Immature natural killer cell (primary cell): ENCODE results near the gene RBBP8. TPM values are rescaled to one million over a fixed set of nuclear protein-coding genes. Genes with fewer than 3 reads are reported as not detected.
A peak's percentile ranks its signal among the peaks of the same experiment; 100 is the strongest.
"Not testable (repeated sequence)": the region's sequence is repeated elsewhere in the genome, so short reads cannot be mapped to it uniquely, and the experiment has no call there.

Experiments used
- DNase-seq, 3 donors: peaks; one replicate each; pipeline ENCODE4 v3.0.0; 2022; ENCODE audit warnings: mixed read lengths in 1 of 3
- H3K27ac Mint-ChIP-seq, 6 donors: one replicate each; pipeline ENCODE4 v1.8.0; 2020; ENCODE audit warnings: mixed read lengths in 6 of 6, mild to moderate bottlenecking in 5 of 6, inconsistent platforms in 4 of 6, moderate library complexity in 3 of 6
- H3K27me3 Mint-ChIP-seq, 3 donors: one replicate each; pipeline ENCODE4 v1.8.0; 2020 to 2021; ENCODE audit warnings: low read depth in 3 of 3, mild to moderate bottlenecking in 3 of 3, mixed read lengths in 3 of 3, moderate library complexity in 3 of 3, inconsistent platforms in 1 of 3
- H3K36me3 Mint-ChIP-seq, 3 donors: one replicate each; pipeline ENCODE4 v1.8.0; 2020; ENCODE audit warnings: mixed read lengths in 3 of 3, inconsistent platforms in 2 of 3, mild to moderate bottlenecking in 2 of 3
- H3K4me1 Mint-ChIP-seq, 2 donors: one replicate each; pipeline ENCODE4 v1.8.0; 2020; ENCODE audit warnings: inconsistent platforms in 2 of 2, mild to moderate bottlenecking in 2 of 2, mixed read lengths in 2 of 2, moderate library complexity in 1 of 2
- H3K4me3 Mint-ChIP-seq, 5 donors: one replicate each; pipeline ENCODE4 v1.8.0; 2020; ENCODE audit warnings: mild to moderate bottlenecking in 5 of 5, mixed read lengths in 5 of 5, inconsistent platforms in 3 of 5, moderate library complexity in 3 of 5
- H3K9me3 Mint-ChIP-seq, 6 donors: one replicate each; pipeline ENCODE4 v1.8.0; 2020; ENCODE audit warnings: mild to moderate bottlenecking in 6 of 6, mixed read lengths in 6 of 6, inconsistent platforms in 4 of 6, moderate library complexity in 3 of 6
- polyA plus RNA-seq, 3 donors: library from polyadenylated mRNA; unstranded; fragments of 300-500 nt; fragmentation: Illumina TruSeq; gene quantifications; one replicate each; pipeline ENCODE4 v1.2.3, GENCODE V29; 2021

Gene RBBP8
- polyA plus RNA-seq, 3 donors from 2014 or later = 3.0 to 3.7 TPM; not detected in 1

DNA sequence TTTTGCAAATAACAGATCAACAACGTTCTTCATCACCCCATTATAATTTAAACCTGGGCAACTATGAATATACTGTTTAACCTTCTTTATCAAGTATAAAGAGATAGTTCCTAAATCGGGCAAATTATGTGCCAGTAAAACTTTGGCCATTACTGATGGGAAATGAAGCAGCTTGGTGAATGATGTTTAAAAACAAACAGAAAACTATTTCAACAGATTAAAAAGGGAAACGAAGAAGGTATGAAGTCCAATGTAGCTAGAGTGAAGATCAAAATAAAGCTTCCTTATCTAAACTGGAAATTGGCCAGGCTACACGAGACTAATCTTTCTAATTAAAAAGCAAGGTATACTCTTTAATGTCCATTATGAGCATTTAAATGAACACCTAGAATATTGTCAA, 6.7 kb upstream of the RBBP8 start:
- Mint-ChIP-seq H3K36me3 (no peaks in the 10 kb centered on the region), H3K4me1 (no peaks in the 10 kb centered on the region), H3K4me3 (no peak overlapping the region), H3K27ac (no peak overlapping the region), H3K27me3 (peaks cover 2 to 4% (median 3%) of the 10 kb centered on the region in 3 donors), H3K9me3 (no peaks in the 10 kb centered on the region)
- no peak for DNase-seq

DNA sequence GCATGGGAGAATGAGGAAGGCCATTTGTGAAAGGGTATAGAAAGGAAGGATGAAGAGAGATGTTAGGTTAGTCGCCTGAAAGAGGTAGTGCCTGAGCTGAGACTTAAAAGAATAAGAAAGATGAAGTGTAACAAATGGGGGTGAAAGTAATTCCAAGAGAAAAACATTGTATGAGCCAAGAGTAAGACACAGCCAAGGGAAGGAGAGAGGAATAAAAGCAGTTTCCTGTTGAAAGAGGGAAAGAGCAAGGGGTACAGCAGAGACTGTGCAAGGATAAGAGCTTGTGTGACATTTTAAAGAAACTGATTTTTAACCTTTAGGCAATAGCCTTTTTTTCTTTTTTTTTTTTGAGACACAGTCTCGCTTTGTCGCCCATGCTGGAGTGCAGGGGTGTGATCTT, 4.8 kb upstream of the RBBP8 start:
- H3K27me3 Mint-ChIP-seq = peaks cover 2 to 14% (median 2%) of the 10 kb centered on the region in 3 donors
- H3K9me3 Mint-ChIP-seq = no peaks in the 10 kb centered on the region
- H3K4me1 Mint-ChIP-seq = peaks cover 4 to 8% of the 10 kb centered on the region in 2 donors
- no peaks in the 10 kb centered on the region for H3K36me3 Mint-ChIP-seq
- no peak overlapping the region for H3K4me3 Mint-ChIP-seq
- DNase-seq = no peak
- H3K27ac Mint-ChIP-seq = no peak overlapping the region

DNA sequence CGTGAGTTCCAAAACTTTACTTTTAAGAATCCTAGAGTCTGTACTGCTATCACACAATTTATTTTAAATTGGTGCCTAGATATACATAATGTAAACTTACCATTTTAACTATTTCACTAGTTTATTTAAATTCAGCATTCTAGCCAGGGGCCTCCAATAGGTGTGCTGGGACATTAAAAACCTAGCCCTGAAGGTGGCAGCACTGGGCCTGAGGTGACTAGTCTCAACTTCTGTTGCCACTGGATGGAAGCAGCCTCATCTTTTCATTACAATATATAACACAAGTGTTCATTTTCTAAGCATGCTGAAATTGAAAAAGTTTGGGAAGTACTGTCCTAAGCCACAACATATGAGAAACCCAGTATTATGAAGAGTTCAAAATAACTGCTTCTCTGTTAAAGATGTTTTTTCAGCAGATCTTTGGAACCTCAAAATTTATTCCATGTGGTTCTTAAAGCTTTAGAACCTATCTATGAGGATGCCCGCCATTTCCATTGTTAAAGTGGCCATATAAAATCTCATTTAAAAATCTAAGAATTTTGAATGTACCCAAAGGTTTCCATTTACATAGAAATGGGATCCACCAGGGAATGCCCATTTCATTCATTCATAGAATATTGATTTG, 2.9 kb upstream of the RBBP8 start:
- no peak overlapping the region for H3K4me3 Mint-ChIP-seq
- no peaks in the 10 kb centered on the region for H3K9me3 Mint-ChIP-seq
- H3K27ac Mint-ChIP-seq = no peak overlapping the region
- H3K27me3 Mint-ChIP-seq = peaks cover 8 to 23% (median 8%) of the 10 kb centered on the region in 3 donors
- H3K4me1 Mint-ChIP-seq = peaks cover 11 to 19% of the 10 kb centered on the region in 2 donors
- no peaks in the 10 kb centered on the region for H3K36me3 Mint-ChIP-seq
- peak; percentile 60 to 64 (median 63) for DNase-seq

DNA sequence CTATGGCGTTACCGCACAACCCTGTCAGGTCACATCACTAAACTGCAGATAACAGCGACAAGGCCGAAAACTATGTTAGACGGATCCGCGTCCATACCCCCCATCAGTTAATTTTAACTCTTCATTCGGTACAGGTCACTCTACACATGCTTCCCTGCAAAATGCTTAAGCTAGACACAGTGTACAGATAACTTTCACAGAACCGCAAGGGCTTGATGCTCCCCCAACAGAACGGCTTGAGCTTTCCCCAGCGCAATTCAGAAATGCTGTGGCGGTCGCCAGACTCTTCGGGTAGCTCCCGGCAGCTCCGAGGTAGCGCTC, 283 bp upstream of the RBBP8 start:
- Mint-ChIP-seq H3K27ac (peak overlapping the region; percentile 74 to 98 (median 90)), H3K27me3 (peaks cover 8 to 22% (median 8%) of the 10 kb centered on the region in 3 donors), H3K9me3 (no peaks in the 10 kb centered on the region), H3K4me3 (peak overlapping the region; percentile 90 to 98 (median 92)), H3K4me1 (peaks cover 11 to 19% of the 10 kb centered on the region in 2 donors), H3K36me3 (no peaks in the 10 kb centered on the region)
- no peak for DNase-seq

DNA sequence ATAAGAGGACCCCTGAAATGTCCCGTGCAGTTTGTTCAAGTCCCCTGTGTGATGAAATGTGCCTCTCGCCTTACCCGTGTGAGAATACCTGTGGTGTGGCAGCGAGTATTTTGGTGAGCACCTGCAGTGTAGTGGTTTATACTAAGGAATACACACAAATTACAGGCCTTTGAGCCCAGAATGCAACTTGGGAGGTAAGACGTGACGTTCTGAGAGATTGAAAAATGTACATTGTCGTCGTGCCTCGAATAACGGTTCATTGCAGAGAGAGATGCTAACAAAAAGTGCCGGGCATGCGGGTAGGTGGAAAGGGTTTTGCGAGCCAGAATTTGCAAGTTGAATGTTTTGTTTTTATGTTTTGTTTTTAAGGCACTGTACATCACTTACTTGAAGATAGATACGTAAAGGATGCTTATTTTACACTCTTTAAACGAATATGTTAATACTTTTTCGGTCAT, 867 bp downstream of the RBBP8 start:
- DNase-seq = no peak
- peak overlapping the region; percentile 80 to 98 (median 86) for H3K27ac Mint-ChIP-seq
- H3K4me3 Mint-ChIP-seq = peak overlapping the region; percentile 90 to 98 (median 92)
- no peaks in the 10 kb centered on the region for H3K36me3 Mint-ChIP-seq
- peaks cover 11 to 19% of the 10 kb centered on the region in 2 donors for H3K4me1 Mint-ChIP-seq
- no peaks in the 10 kb centered on the region for H3K9me3 Mint-ChIP-seq
- H3K27me3 Mint-ChIP-seq = peaks cover 6 to 22% (median 8%) of the 10 kb centered on the region in 3 donors

DNA sequence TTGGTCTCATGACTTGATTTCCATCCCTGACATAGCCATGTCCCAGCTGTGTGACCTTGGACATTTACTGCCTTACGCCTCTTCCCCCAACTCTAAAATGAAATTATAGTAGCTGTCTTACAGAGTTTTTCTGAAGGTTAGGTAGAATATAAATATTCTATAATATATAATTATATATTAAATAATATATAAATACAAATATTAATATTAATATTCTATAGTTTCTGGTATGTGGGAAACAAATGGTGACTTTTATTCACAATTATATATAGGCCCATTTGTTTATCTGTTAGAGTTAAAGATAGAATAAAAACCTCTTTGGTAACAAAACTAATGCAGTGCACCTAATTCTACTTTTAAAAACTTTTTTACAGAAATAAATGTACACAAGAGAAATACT, 1.7 kb downstream of the RBBP8 start:
- H3K27ac Mint-ChIP-seq = peak overlapping the region in 1 of 6 donors; percentile 53
- H3K36me3 Mint-ChIP-seq = no peaks in the 10 kb centered on the region
- DNase-seq = no peak
- H3K4me3 Mint-ChIP-seq = peak overlapping the region; percentile 38 to 67 (median 50)
- peaks cover 6 to 22% (median 8%) of the 10 kb centered on the region in 3 donors for H3K27me3 Mint-ChIP-seq
- H3K9me3 Mint-ChIP-seq = no peaks in the 10 kb centered on the region
- H3K4me1 Mint-ChIP-seq = peaks cover 11 to 19% of the 10 kb centered on the region in 2 donors

DNA sequence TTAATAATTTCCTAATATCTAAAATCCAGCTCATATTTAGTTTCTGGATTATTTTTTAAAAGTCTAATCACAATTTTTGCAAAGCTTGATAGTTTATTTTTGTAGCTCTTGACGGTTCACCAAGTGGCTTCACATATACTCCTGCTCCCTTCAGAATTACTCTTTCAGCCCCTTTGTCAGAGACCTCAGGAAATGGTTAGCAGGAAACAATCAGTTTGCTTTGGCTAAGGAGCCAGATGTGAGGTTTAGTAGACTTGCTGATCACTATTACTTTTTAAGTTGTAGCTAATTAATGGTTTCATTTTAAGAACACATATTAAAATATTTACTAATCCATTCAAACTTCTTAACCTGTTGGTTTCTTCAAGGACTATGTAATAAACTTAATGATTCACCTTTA, 2.3 kb downstream of the RBBP8 start:
- no peaks in the 10 kb centered on the region for H3K36me3 Mint-ChIP-seq
- H3K4me3 Mint-ChIP-seq = no peak overlapping the region
- no peaks in the 10 kb centered on the region for H3K9me3 Mint-ChIP-seq
- H3K27ac Mint-ChIP-seq = no peak overlapping the region
- H3K4me1 Mint-ChIP-seq = peaks cover 11 to 19% of the 10 kb centered on the region in 2 donors
- no peak for DNase-seq
- H3K27me3 Mint-ChIP-seq = peaks cover 6 to 22% (median 8%) of the 10 kb centered on the region in 3 donors

DNA sequence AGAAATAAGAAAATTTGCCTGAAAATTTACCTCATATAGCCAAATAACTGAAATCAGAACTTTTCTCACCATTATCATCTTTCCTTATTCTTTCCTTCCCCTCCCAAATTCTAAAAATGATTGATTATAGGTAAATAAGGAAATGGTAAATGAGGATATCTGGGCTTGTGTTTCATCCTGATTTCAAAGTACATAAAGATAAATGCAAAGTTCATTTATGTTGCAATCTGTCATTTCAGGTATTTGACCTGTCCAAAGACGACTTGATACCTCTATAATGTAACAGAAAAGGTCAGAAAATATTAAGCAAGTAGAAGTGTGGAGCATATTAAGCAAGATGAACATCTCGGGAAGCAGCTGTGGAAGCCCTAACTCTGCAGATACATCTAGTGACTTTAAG, 3.4 kb downstream of the RBBP8 start:
- H3K4me1 Mint-ChIP-seq = peaks cover 11 to 19% of the 10 kb centered on the region in 2 donors
- peaks cover 6 to 22% (median 8%) of the 10 kb centered on the region in 3 donors for H3K27me3 Mint-ChIP-seq
- H3K27ac Mint-ChIP-seq = no peak overlapping the region
- H3K4me3 Mint-ChIP-seq = no peak overlapping the region
- H3K9me3 Mint-ChIP-seq = no peaks in the 10 kb centered on the region
- no peak for DNase-seq
- no peaks in the 10 kb centered on the region for H3K36me3 Mint-ChIP-seq

DNA sequence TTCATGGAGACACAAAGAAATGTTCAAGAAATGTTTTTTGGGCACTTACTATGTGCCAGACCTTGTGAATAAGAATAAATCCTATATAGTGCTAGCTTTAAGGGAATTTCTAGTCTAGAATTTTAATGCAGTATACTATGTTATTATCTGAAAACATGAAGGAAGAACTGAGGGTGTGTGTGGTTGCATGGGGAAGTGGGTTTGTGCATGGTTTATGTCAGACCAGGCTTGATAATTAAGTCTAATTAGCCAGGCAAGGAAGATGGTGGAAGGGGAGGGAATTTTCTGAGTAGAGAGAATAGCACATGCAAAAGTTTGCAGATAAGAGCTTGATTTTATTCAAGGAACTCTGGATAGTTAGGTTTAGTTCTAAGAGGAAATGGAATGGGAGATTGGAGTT, 6.5 kb downstream of the RBBP8 start:
- Mint-ChIP-seq H3K27me3 (peaks cover 0 to 3% (median 0%) of the 10 kb centered on the region in 3 donors), H3K4me3 (no peak overlapping the region), H3K36me3 (no peaks in the 10 kb centered on the region), H3K27ac (no peak overlapping the region), H3K9me3 (no peaks in the 10 kb centered on the region), H3K4me1 (peaks cover 0 to under 1% of the 10 kb centered on the region in 2 donors)
- DNase-seq = no peak

DNA sequence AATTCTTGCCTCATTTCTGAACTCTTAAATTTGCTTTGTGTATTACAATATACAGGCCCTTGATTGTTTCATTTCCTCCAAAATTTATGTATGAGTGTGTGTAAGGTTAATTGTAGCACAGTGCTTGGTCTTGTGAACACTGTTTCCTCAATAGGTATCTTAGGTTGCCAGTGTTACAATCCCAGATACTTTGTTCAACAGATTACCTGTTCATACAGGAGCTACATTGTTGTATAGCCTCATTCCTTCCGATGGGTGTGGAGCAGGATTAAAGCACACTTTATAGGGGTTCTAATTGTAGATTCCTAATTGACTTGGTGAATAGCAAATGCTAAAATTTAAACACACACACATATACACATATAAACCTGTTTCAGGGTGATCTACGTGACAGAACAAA, 10.7 kb downstream of the RBBP8 start:
- Mint-ChIP-seq H3K27me3 (peaks cover 0 to 3% (median 0%) of the 10 kb centered on the region in 3 donors), H3K36me3 (no peaks in the 10 kb centered on the region), H3K27ac (no peak overlapping the region), H3K9me3 (no peaks in the 10 kb centered on the region), H3K4me1 (no peaks in the 10 kb centered on the region), H3K4me3 (no peak overlapping the region)
- DNase-seq = no peak

DNA sequence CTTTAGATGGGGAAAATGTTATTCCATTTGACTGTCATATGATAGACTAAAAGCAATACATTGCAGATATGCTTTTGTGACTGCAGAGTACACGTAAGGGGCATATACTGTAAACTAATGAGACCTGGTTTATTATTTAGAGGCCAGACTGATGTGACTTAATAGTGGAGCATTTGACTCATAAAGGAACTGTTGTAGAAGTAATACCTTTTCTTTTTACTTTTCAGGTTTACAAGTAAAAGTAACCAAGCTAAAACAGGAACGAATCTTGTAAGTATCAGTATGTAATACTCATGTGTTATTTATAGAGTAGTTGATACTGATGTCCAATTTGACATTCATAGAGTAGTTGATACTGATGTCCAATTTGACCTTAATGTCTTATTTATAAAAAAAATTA, 13.1 kb downstream of the RBBP8 start:
- H3K9me3 Mint-ChIP-seq = no peaks in the 10 kb centered on the region
- H3K4me1 Mint-ChIP-seq = no peaks in the 10 kb centered on the region
- no peak for DNase-seq
- H3K27me3 Mint-ChIP-seq = peaks cover 0 to 3% (median 0%) of the 10 kb centered on the region in 3 donors
- H3K27ac Mint-ChIP-seq = no peak overlapping the region
- no peak overlapping the region for H3K4me3 Mint-ChIP-seq
- H3K36me3 Mint-ChIP-seq = no peaks in the 10 kb centered on the region

DNA sequence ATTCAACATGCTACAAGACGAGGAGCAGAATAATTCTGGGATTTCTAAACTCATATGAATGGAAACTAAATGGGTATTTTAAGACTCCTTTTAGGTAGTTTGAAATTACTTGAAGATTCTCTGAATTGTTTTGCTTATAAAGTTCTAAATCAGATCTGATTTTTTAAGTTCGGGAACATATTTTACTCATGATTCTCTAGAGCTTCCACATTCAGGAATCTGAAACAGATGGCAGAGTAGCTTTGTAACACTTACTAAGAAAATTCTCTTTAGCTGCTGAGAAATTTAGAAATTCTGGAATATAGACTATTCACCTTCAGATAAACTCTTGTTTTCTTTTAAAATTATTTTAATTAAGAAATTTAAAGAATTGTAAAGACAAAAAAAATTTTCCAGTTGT, 13.7 kb downstream of the RBBP8 start:
- Mint-ChIP-seq H3K27ac (no peak overlapping the region), H3K4me3 (no peak overlapping the region), H3K27me3 (peaks cover 0 to 3% (median 0%) of the 10 kb centered on the region in 3 donors), H3K9me3 (no peaks in the 10 kb centered on the region), H3K36me3 (peaks cover 0 to 2% (median under 1%) of the 10 kb centered on the region in 3 donors), H3K4me1 (no peaks in the 10 kb centered on the region)
- no peak for DNase-seq

DNA sequence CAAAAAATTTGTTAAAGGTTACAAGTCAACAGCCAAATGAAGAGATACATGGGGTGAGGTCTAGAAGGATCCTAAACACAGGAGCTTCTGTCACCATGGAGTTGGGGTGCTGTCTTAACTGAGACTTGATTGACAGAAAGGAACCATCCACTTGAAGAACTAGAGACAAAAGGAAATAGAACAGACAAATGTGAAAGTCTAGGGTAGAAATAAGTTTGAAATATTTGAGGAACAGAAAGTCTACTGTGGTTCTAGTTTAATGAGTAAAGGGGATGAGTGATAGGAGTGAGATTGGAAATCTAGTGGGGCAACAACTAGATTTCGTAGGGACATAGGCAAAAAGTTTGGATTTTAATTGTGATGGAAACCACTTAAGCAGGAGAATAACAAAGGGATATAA, 18.7 kb downstream of the RBBP8 start:
- no peaks in the 10 kb centered on the region for H3K27me3 Mint-ChIP-seq
- H3K4me3 Mint-ChIP-seq = no peak overlapping the region
- peaks cover 0 to 29% (median 16%) of the 10 kb centered on the region in 3 donors for H3K36me3 Mint-ChIP-seq
- H3K27ac Mint-ChIP-seq = no peak overlapping the region
- H3K9me3 Mint-ChIP-seq = no peaks in the 10 kb centered on the region
- peaks cover 0 to 6% of the 10 kb centered on the region in 2 donors for H3K4me1 Mint-ChIP-seq
- DNase-seq = no peak

DNA sequence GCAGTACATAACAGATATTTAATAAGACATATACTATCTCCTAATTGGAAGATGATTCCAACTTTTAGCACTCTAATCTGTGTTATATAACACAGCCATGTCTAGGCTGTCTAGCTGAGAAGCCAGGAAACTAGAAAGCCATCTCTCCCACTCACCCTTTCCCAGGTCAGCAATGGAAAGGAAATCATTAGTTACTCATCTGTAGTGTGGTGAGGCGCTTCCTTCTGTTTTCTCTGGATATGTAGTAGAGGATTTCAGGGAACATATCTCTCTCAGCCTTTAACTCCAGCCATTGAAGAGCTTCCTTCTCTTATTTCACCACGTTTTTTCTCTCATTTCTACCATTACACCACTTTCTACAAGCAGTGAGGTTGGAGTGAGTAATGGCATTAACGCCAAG, 19.4 kb downstream of the RBBP8 start:
- Mint-ChIP-seq H3K4me3 (no peak overlapping the region), H3K36me3 (peaks cover 0 to 29% (median 16%) of the 10 kb centered on the region in 3 donors), H3K4me1 (peaks cover 0 to 9% of the 10 kb centered on the region in 2 donors), H3K27ac (no peak overlapping the region), H3K27me3 (no peaks in the 10 kb centered on the region), H3K9me3 (no peaks in the 10 kb centered on the region)
- DNase-seq = no peak

DNA sequence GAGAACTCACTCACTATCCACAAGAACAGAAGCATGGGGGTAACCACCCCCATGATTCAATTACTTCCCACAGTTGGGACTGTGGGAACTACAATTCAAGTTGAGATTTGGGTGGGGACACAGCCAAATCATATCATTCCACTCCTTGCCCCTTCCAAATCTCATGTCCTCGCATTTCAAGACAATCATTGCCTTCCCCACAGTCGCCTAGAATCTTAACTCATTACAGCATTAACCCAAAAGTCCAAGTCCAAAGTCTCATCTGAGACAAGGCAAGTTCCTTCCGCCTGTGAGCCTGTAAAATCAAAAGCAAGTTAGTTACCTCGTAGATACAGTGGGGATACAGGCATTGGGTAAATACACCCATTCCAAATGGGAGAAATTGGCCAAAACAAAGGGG, 20.9 kb downstream of the RBBP8 start:
- not testable (repeated sequence) for H3K27me3 Mint-ChIP-seq, H3K4me3 Mint-ChIP-seq, DNase-seq, H3K9me3 Mint-ChIP-seq, H3K27ac Mint-ChIP-seq
- H3K4me1 Mint-ChIP-seq = peaks cover 1 to 15% of the 10 kb centered on the region in 2 donors
- peaks cover 0 to 29% (median 16%) of the 10 kb centered on the region in 3 donors for H3K36me3 Mint-ChIP-seq
